ENCODE data around the gene ME3. TPM values are rescaled to one million over a fixed set of nuclear protein-coding genes. Genes with fewer than 3 reads are reported as not detected.
A peak's percentile ranks its signal among the peaks of the same experiment; 100 is the strongest.
"Not testable (repeated sequence)": the region's sequence is repeated elsewhere in the genome, so short reads cannot be mapped to it uniquely, and the experiment has no call there.

The ME3 gene
- polyA plus RNA-seq, 1 donor from 2014 or later: not detected

GRCh38 chr11:86537541-86538222 is 134.7 kb downstream of the ME3 start:
- Mint-ChIP-seq H3K27ac (peak overlapping the region in 1 of 3 donors; percentile 19), H3K9me3 (no peaks in the 10 kb centered on the region), H3K4me1 (peaks cover 0 to 1% (median 0%) of the 10 kb centered on the region in 3 donors), H3K27me3 (peaks cover 4% of the 10 kb centered on the region), H3K36me3 (no peaks in the 10 kb centered on the region), H3K4me3 (no peak overlapping the region)

- H3K27me3 Mint-ChIP-seq: peaks cover 2% of the 10 kb centered on the region
- H3K27ac Mint-ChIP-seq: no peak overlapping the region
- no peaks in the 10 kb centered on the region for H3K4me1 Mint-ChIP-seq
- H3K36me3 Mint-ChIP-seq: no peaks in the 10 kb centered on the region
- no peak overlapping the region for H3K4me3 Mint-ChIP-seq
- no peaks in the 10 kb centered on the region for H3K9me3 Mint-ChIP-seq
Measured at GRCh38 chr11:86535773-86536172, 136.6 kb downstream of the ME3 start.

GRCh38 chr11:86524620-86525352 is 147.6 kb downstream of the ME3 start:
- peaks cover 0 to 1% (median 0%) of the 10 kb centered on the region in 3 donors for H3K4me1 Mint-ChIP-seq
- H3K27me3 Mint-ChIP-seq: peaks cover 11% of the 10 kb centered on the region
- no peak overlapping the region for H3K4me3 Mint-ChIP-seq
- H3K27ac Mint-ChIP-seq: no peak overlapping the region
- peaks cover 2% of the 10 kb centered on the region for H3K36me3 Mint-ChIP-seq
- peaks cover 4 to 7% (median 6%) of the 10 kb centered on the region in 3 donors for H3K9me3 Mint-ChIP-seq

GRCh38 chr11:86523738-86524619 is 148.4 kb downstream of the ME3 start:
- Mint-ChIP-seq H3K9me3 (peaks cover 4 to 6% (median 4%) of the 10 kb centered on the region in 3 donors), H3K27me3 (peaks cover 11% of the 10 kb centered on the region), H3K4me1 (peaks cover 0 to 1% (median 0%) of the 10 kb centered on the region in 3 donors), H3K36me3 (peaks cover 2% of the 10 kb centered on the region), H3K27ac (no peak overlapping the region), H3K4me3 (no peak overlapping the region)

GRCh38 chr11:86522512-86522911 is 149.9 kb downstream of the ME3 start:
- H3K9me3 Mint-ChIP-seq, H3K36me3 Mint-ChIP-seq, H3K27ac Mint-ChIP-seq, H3K27me3 Mint-ChIP-seq, H3K4me1 Mint-ChIP-seq: not testable (repeated sequence)
- peak overlapping the region in 1 of 4 donors; percentile 35 for H3K4me3 Mint-ChIP-seq

- no peak overlapping the region for H3K27ac Mint-ChIP-seq
- H3K9me3 Mint-ChIP-seq: peaks cover 0 to 4% (median 3%) of the 10 kb centered on the region in 3 donors
- H3K27me3 Mint-ChIP-seq: peaks cover 6% of the 10 kb centered on the region
- H3K4me3 Mint-ChIP-seq: no peak overlapping the region
- H3K4me1 Mint-ChIP-seq: peaks cover 5 to 6% (median 6%) of the 10 kb centered on the region in 3 donors
- H3K36me3 Mint-ChIP-seq: no peaks in the 10 kb centered on the region
Measured at GRCh38 chr11:86519064-86519911, 153.1 kb downstream of the ME3 start.

- peaks cover 0 to 4% (median 3%) of the 10 kb centered on the region in 3 donors for H3K9me3 Mint-ChIP-seq
- H3K4me1 Mint-ChIP-seq: peaks cover 9 to 12% (median 11%) of the 10 kb centered on the region in 3 donors
- H3K27ac Mint-ChIP-seq: no peak overlapping the region
- H3K36me3 Mint-ChIP-seq: no peaks in the 10 kb centered on the region
- H3K27me3 Mint-ChIP-seq: no peaks in the 10 kb centered on the region
- H3K4me3 Mint-ChIP-seq: no peak overlapping the region
Measured at GRCh38 chr11:86518211-86518610, 154.2 kb downstream of the ME3 start.

- Mint-ChIP-seq H3K4me1 (peaks cover 9 to 12% (median 11%) of the 10 kb centered on the region in 3 donors), H3K9me3 (peaks cover 0 to 3% (median 3%) of the 10 kb centered on the region in 3 donors), H3K36me3 (no peaks in the 10 kb centered on the region)
Measured at GRCh38 chr11:86517557-86517956, 154.9 kb downstream of the ME3 start.

GRCh38 chr11:86515297-86516094 is 156.9 kb downstream of the ME3 start:
- Mint-ChIP-seq H3K27ac (no peak overlapping the region), H3K4me1 (peaks cover 9 to 11% (median 11%) of the 10 kb centered on the region in 3 donors), H3K4me3 (no peak overlapping the region), H3K36me3 (no peaks in the 10 kb centered on the region), H3K9me3 (no peaks in the 10 kb centered on the region), H3K27me3 (no peaks in the 10 kb centered on the region)

More at GRCh38 chr11:86517557-86517956, 154.9 kb downstream of the ME3 start:
- Mint-ChIP-seq H3K4me3 (no peak overlapping the region), H3K27ac (no peak overlapping the region), H3K27me3 (no peaks in the 10 kb centered on the region)

- Mint-ChIP-seq H3K4me3 (no peak overlapping the region), H3K4me1 (peaks cover 9 to 11% (median 11%) of the 10 kb centered on the region in 3 donors), H3K27me3 (no peaks in the 10 kb centered on the region), H3K27ac (no peak overlapping the region), H3K36me3 (no peaks in the 10 kb centered on the region), H3K9me3 (no peaks in the 10 kb centered on the region)
Measured at GRCh38 chr11:86514453-86514852, 158.0 kb downstream of the ME3 start.

GRCh38 chr11:86513746-86514373 is 158.6 kb downstream of the ME3 start:
- Mint-ChIP-seq H3K27ac (no peak overlapping the region), H3K4me1 (peaks cover 9 to 11% (median 11%) of the 10 kb centered on the region in 3 donors), H3K4me3 (no peak overlapping the region), H3K27me3 (no peaks in the 10 kb centered on the region), H3K9me3 (no peaks in the 10 kb centered on the region), H3K36me3 (no peaks in the 10 kb centered on the region)

GRCh38 chr11:86513138-86513537 is 159.3 kb downstream of the ME3 start:
- no peaks in the 10 kb centered on the region for H3K27me3 Mint-ChIP-seq
- no peaks in the 10 kb centered on the region for H3K36me3 Mint-ChIP-seq
- no peak overlapping the region for H3K4me3 Mint-ChIP-seq
- peaks cover 9 to 11% (median 11%) of the 10 kb centered on the region in 3 donors for H3K4me1 Mint-ChIP-seq
- no peaks in the 10 kb centered on the region for H3K9me3 Mint-ChIP-seq
- no peak overlapping the region for H3K27ac Mint-ChIP-seq

GRCh38 chr11:86511086-86511551 is 161.3 kb downstream of the ME3 start:
- Mint-ChIP-seq H3K27ac (no peak overlapping the region), H3K4me3 (no peak overlapping the region), H3K4me1 (peaks cover 9 to 11% (median 11%) of the 10 kb centered on the region in 3 donors), H3K9me3 (no peaks in the 10 kb centered on the region), H3K36me3 (no peaks in the 10 kb centered on the region), H3K27me3 (no peaks in the 10 kb centered on the region)
